ENCODE measurements around the gene DPP10.
"Not testable (repeated sequence)": the region's sequence is repeated elsewhere in the genome, so short reads cannot be mapped to it uniquely, and the experiment has no call there.

GRCh38 chr2:114522612-114523011 lies 80.2 kb downstream of the DPP10 start:
- TF ChIP-seq CTCF (conservative IDR thresholded peaks at IDR 0.05; ENCODE audit: low read depth, low read length); EZH2phosphoT487 (IDR thresholded peaks at IDR 0.05; ENCODE audit: borderline replicate concordance, low read length); EZH2 (IDR thresholded peaks at IDR 0.05; ENCODE audit: low read length, unreplicated experiment): not testable (repeated sequence)

Data from PC-3 (cell line).